Endothelial cell of umbilical vein (primary cell): ENCODE results near the gene MYO1H. TPM values are rescaled to one million over a fixed set of nuclear protein-coding genes. Genes with fewer than 3 reads are reported as not detected.

Experiments used
- BruUV-seq: library from RNA; stranded (reverse); fragments of 400-500 nt; replicated peaks from 2 replicates; lab custom pipeline; 2021; lab: Mats Ljungman, UMichigan
- CTCF ChIA-PET: fragments of 300-600, 350-600 bp; sonication (Branson Sonifier 250); formaldehyde crosslinking; loops from one replicate; lab custom pipeline; 2021; ENCODE audit warnings: antibody characterized with exemption, inconsistent platforms; lab: Charles Lee
- POLR2A ChIA-PET: fragments of 300-600, 350-600 bp; sonication (Branson Sonifier 250); formaldehyde crosslinking; loops from one replicate; lab custom pipeline; 2021; ENCODE audit warnings: antibody characterized with exemption, inconsistent platforms; lab: Charles Lee
- DNase-seq: peaks from one replicate; pipeline ENCODE4 v3.0.0-alpha.2; 2011; ENCODE audit warnings: low read depth, low spot score
- FAIRE-seq: peaks from 2 replicates; lab custom pipeline; 2011; peaks lifted over from hg19 to GRCh38; lab: Jason Lieb, UNC
- H2AFZ ChIP-seq: 2 replicates; pipeline ENCODE4 v1.6.0; 2012; ENCODE audit warnings: low read depth, low read length, control low read depth, inconsistent platforms
- H3K27ac ChIP-seq: 2 replicates; pipeline ENCODE4 v1.5.1; 2011; ENCODE audit warnings: low read depth, mild to moderate bottlenecking, control low read depth, low read length, moderate library complexity; ENCODE audit not compliant: insufficient read depth
- H3K27me3 ChIP-seq, 2 experiments: 2 replicates each; pipeline versions ENCODE4 v1.6.0 to v1.6.1; 2011; ENCODE audit warnings: low read length in 2 of 2, mixed read lengths in 1 of 2; ENCODE audit not compliant: control insufficient read depth in 2 of 2, insufficient read depth in 2 of 2
- H3K36me3 ChIP-seq, 2 experiments: 2 replicates in 1 of 2; 3 replicates in 1 of 2; pipeline ENCODE4 v1.5.1; 2011; ENCODE audit warnings: low read length in 2 of 2, mild to moderate bottlenecking in 1 of 2, moderate library complexity in 1 of 2; ENCODE audit not compliant: control insufficient read depth in 2 of 2, insufficient read depth in 2 of 2; ENCODE audit errors: extremely low read depth in 1 of 2
- H3K4me1 ChIP-seq: 3 replicates; pipeline ENCODE4 v1.5.1; 2011; ENCODE audit warnings: mild to moderate bottlenecking, low read length; ENCODE audit not compliant: control insufficient read depth, insufficient read depth; ENCODE audit errors: extremely low read depth
- H3K4me2 ChIP-seq: 2 replicates; pipeline ENCODE4 v1.6.1; 2011; ENCODE audit warnings: low read length, control low read depth, mixed read lengths; ENCODE audit not compliant: insufficient read depth
- H3K4me3 ChIP-seq, 3 experiments: fragments of 200-600 bp in 1 of 3; sonication (generic), shearing (Covaris generic) in 1 of 3; replicated peaks in 1 of 3; 2 replicates each; pipeline ENCODE4 v1.5.1; 2011 to 2016; ENCODE audit warnings: control low read depth in 3 of 3, low read length in 3 of 3, mild to moderate bottlenecking in 2 of 3, inconsistent platforms in 1 of 3, low read depth in 1 of 3, moderate library complexity in 1 of 3; ENCODE audit not compliant: insufficient read depth in 1 of 3
- H3K79me2 ChIP-seq: 2 replicates; pipeline ENCODE4 v1.6.0; 2012; ENCODE audit warnings: low read length, inconsistent platforms; ENCODE audit not compliant: control insufficient read depth, insufficient read depth
- H3K9ac ChIP-seq: replicated peaks from 2 replicates; pipeline ENCODE3; 2011; ENCODE audit warnings: low read length, control low read depth; ENCODE audit not compliant: insufficient read depth; ENCODE audit errors: extremely low read depth
- H3K9me1 ChIP-seq: replicated peaks from 3 replicates; pipeline ENCODE4 v1.6.0; 2011; ENCODE audit warnings: mild to moderate bottlenecking, low read length; ENCODE audit not compliant: control insufficient read depth, insufficient read depth; ENCODE audit errors: extremely low read depth
- H3K9me3 ChIP-seq: replicated peaks from 2 replicates; pipeline ENCODE4 v1.5.1; 2012; ENCODE audit warnings: low read length, inconsistent platforms; ENCODE audit not compliant: control insufficient read depth, insufficient read depth
- H4K20me1 ChIP-seq: replicated peaks from 2 replicates; pipeline ENCODE3; 2011; ENCODE audit warnings: mild to moderate bottlenecking, low read length; ENCODE audit not compliant: control insufficient read depth, insufficient read depth; ENCODE audit errors: extremely low read depth
- CTCF ChIP-seq, 2 donors: IDR thresholded peaks; 1 replicate in 1 of 2; 2 replicates in 1 of 2; pipeline ENCODE4 v1.5.1; 2011; ENCODE audit warnings: low read length in 2 of 2, mild to moderate bottlenecking in 2 of 2, moderate library complexity in 2 of 2, control low read depth in 1 of 2, inconsistent platforms in 1 of 2, low read depth in 1 of 2; ENCODE audit not compliant: insufficient read depth in 1 of 2; ENCODE audit errors: extremely low read depth in 1 of 2
- EZH2 ChIP-seq: IDR thresholded peaks from 2 replicates; pipeline ENCODE4 v1.6.1; 2012; ENCODE audit warnings: borderline replicate concordance, low read depth, mild to moderate bottlenecking, moderate library complexity, low read length, inconsistent platforms; ENCODE audit not compliant: severe bottlenecking
- FOS ChIP-seq: IDR thresholded peaks from 2 replicates; pipeline ENCODE4 v1.6.1; 2011; ENCODE audit warnings: mild to moderate bottlenecking, low read length, moderate library complexity, borderline replicate concordance; ENCODE audit not compliant: insufficient read depth
- GATA2 ChIP-seq: IDR thresholded peaks from 2 replicates; pipeline ENCODE4 v1.7.0; 2011; ENCODE audit warnings: low read depth, mild to moderate bottlenecking, moderate library complexity, mixed read lengths, low read length; ENCODE audit not compliant: insufficient read length, insufficient read depth
- JUN ChIP-seq: IDR thresholded peaks from 2 replicates; pipeline ENCODE4 v1.6.1; 2011; ENCODE audit warnings: borderline replicate concordance, low read depth; ENCODE audit not compliant: insufficient read length, insufficient read depth
- MYC ChIP-seq: IDR thresholded peaks from one replicate; pipeline ENCODE4 v1.6.1; 2011; ENCODE audit warnings: mild to moderate bottlenecking, low read depth, low read length
- POLR2A ChIP-seq: IDR thresholded peaks from 2 replicates; pipeline ENCODE4 v1.6.1; 2012; ENCODE audit warnings: low read depth, mild to moderate bottlenecking, control low read depth, low read length
- POLR2AphosphoS5 ChIP-seq: IDR thresholded peaks from 2 replicates; pipeline ENCODE4 v1.6.1; 2012; ENCODE audit warnings: low read depth, mild to moderate bottlenecking, control low read depth, low read length, moderate library complexity; ENCODE audit not compliant: insufficient read depth
- dilution Hi-C: fragments of 300-500 bp; cut with MboI; formaldehyde crosslinking; loops from one replicate; pipeline ENCODE4 v1.15.0; 2019; ENCODE audit warnings: low sequenced_read_pairs; ENCODE audit not compliant: extremely low pct_ligation_motif_present
- intact Hi-C: fragments of 100-400 bp; cut with micrococcal nuclease; formaldehyde crosslinking; loops from one replicate; pipeline ENCODE4 v1.10.0; 2022
- polyA plus RNA-seq, 4 experiments: library from polyadenylated mRNA; depleted of rRNA in 3 of 4; stranded (reverse) in 3 of 4; unstranded in 1 of 4; fragments of >200 nt; gene quantifications; 2 replicates each; pipeline versions ENCODE4 v1.2.1 to v1.2.3, GENCODE V29; 2011 to 2012; ENCODE audit warnings: missing spikeins in 1 of 4
- total RNA-seq: library from RNA; stranded (reverse); gene quantifications from 2 replicates; pipeline ENCODE4 v1.2.3, GENCODE V29; 2021

The MYO1H gene
- total and polyA plus RNA-seq, 2 donors (not counting 3 experiments of a cell fraction or from before 2014, with no cell fraction given), result not detected

- H3K9ac ChIP-seq, result no peak overlapping the region
- ChIA-PET POLR2A (no interaction called here), CTCF (interaction anchor here (0.8 to 1.1 kb wide), 2 partner anchors 8 to 33 kb away, joined by 3 read pairs; no protein-coding TSS in a partner anchor)
- H3K79me2 ChIP-seq, result no peaks in the 10 kb centered on the region
- TF ChIP-seq JUN (no peak), CTCF (IDR thresholded peaks at IDR 0.05; ENCODE audit: extremely low read depth in 1 of 2, insufficient read depth in 1 of 2, low read depth in 1 of 2, low read length in 2 of 2) (no peak), GATA2 (no peak), MYC (no peak), EZH2 (no peak), POLR2AphosphoS5 (no peak), POLR2A (no peak), FOS (no peak)
- no peaks in the 10 kb centered on the region for H4K20me1 ChIP-seq
- intact Hi-C loops, result no loop called here
- no peak overlapping the region for H3K27ac ChIP-seq
- DNase-seq (no peak), FAIRE-seq (no peak)
- no peak overlapping the region for H3K4me3 ChIP-seq
- no peaks in the 10 kb centered on the region for H3K27me3 ChIP-seq
- no peaks in the 10 kb centered on the region for H3K9me3 ChIP-seq
- H3K9me1 ChIP-seq, result no peaks in the 10 kb centered on the region
- dilution Hi-C loops, result no loop called here
- BruUV-seq, result no TSS peak
- H3K36me3 ChIP-seq, result no peaks in the 10 kb centered on the region
- no peak overlapping the region for H2AFZ ChIP-seq
- no peaks in the 10 kb centered on the region for H3K4me1 ChIP-seq
- H3K4me2 ChIP-seq, result no peak overlapping the region
These were observed 9.3 kb downstream of the MYO1H start for GRCh38 chr12:109357032-109357431.
